ENCODE results near the gene KLK12.
"Not testable (repeated sequence)": the region's sequence is repeated elsewhere in the genome, so short reads cannot be mapped to it uniquely, and the experiment has no call there.

Gene KLK12

DNA sequence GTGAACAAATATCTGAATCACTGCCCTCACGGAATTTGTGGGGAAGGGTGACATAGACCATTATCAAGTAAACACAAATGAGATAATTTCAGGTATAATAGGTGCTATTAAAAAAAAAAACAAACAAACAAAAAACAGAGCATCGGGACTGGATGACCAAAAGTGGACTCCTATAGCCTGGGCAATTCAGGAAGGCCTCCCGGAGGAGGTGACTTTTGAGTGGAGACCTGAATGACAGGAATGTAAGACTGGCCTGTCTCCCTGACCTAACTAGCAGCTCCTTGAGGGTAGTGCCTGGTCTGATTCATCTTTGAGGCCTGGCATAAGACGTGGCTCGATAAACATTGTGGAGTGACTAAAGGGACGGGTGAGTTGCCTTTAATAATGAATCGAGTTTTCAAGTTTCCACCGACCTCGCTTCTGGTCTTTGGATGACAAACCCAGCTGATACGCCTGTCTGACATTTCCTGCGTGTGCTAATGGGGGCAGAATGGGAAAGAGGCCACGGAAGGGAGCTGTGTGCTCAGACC, 22.1 kb downstream of the KLK12 start:
- DNase-seq: no peak

GRCh38 chr19:51010066-51010795, 24.6 kb downstream of the KLK12 start:
- DNase-seq: no peak

DNA sequence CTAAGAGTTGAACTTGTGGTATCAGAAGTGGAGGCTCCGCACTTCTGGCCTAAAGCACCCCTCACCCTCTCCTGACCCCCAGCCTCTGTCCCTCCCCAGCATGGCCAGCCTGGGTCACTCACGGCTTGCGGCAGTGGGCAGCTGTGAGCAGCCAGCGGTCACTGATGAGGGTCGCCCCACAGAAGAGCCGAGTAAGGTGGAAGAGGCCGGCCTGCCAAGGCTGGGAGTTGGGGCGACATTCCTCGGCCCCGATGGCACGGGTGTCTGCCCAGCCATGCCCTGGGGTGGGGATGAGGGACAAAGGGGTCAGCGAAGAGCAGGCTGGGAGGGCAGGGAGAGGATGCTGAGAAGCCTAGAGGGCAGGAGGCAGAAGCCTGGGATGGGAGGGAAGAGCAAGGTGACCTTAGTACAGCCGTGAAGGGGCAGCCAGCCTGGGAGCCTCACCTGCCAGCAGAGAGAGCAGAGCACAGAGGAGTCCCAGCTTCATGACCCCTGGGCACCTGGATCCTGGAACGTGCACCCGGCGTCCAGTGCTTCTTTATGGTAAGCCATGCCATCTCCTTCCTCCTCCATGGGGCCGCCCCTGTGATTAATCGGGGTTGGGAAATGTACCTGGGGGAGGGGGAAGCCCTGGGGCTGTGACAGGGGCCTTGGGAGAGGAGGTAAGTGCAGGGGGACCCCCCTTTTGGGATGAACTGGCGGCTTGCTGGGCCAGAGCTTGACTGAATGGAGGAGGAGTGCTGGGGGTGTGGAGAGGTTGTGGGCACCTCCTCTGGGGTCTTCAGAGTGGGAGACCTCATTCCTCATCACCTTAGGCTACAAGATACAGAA, 25.5 kb downstream of the KLK12 start:
- DNase-seq: no peak

- DNase-seq: no peak
These were observed 27.3 kb downstream of the KLK12 start for GRCh38 chr19:51007488-51007887.

GRCh38 chr19:51006406-51006805, 28.4 kb downstream of the KLK12 start:
- no peak for DNase-seq

DNA sequence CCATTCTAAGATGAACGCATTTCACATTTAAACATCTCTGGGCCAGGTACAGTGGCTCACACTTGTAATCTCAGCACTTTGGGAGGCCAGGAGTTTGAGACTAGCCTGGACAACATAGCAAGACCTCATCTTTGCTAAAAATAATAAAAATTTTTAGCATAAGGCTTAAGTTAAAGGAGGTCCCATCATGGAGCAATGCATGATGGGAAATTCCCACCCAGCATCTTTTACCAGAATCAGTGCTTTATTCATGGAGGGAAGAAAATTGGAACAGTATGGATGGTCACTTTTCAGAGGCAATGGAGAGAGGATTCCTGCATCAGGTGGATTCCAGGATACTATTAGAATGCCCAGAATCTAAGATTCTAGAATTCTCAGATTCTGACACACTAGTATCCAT, 29.6 kb downstream of the KLK12 start:
- DNase-seq: no peak

DNA sequence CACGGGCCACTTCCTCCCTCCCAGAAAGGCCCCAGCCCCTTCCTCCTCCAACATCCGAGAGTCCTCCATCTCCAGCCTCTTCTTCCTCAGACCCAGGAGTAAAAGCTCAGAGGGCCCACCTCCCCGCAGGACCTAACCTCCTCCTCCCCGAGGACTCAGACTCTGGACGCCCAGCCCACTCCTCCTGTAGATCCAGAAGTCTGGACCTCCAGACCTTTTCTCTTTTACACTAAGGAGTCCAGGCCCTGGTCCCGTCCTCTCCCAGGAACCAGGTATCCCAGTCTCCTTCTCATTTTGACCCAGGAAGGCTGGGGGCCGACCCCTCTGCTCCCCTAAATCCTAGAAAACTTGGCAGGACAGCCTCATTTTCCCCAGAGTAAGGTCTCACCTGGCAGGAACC, 31.5 kb downstream of the KLK12 start:
- no peak for DNase-seq

GRCh38 chr19:51002542-51003311, 32.1 kb downstream of the KLK12 start:
- no peak for DNase-seq

DNA sequence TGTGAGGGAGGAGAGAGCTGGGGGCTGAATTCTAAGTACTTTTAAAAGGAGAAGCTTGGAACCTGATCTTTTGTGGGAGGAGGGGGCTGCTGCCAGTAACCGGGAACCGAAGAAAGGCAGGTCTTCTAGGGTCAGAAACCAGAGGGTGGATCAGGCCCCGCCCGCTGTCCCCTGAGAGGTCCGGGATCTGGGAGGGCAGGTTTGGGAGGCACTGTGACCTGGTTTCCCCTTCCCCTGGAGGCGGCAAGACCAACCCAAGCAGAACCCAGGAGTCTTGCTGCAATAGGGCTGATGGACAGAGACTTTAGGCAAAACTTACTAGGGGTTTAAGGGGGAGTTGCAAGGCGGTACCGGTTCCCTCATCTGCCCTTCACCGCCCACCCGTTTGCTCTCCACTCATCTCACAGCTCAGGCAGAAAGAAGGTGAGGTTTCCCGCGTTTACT, 32.7 kb downstream of the KLK12 start:
- DNase-seq: no peak

- DNase-seq: no peak
These were observed 33.3 kb downstream of the KLK12 start, which contains the start of gene KLK8 for GRCh38 chr19:51001515-51001914. Gene KLK8 (minus strand): TSS chr19:51001604. CDS start chr19:51001167, 437 bp downstream.

DNA sequence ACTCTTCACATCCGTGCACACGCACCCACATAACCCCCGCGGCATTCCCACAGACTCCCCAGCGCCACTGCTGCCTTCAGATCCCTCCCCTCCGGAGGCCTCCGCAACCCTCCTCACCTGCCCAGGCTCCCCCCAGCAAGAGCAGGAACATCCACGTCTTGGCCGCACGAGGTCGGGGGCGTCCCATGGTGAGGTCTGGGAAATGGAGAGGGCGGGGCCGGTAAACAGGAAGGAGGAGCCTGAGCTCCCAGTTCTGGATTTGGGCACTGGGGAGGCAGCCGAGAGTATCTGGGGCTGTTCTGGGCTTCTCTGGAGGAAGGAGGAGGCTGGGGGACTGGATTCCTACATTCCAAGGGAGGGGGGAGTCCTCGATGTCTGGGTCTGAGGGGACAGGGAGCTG, 33.8 kb downstream of the KLK12 start:
- DNase-seq: no peak

GRCh38 chr19:51000426-51000825, 34.4 kb downstream of the KLK12 start:
- no peak for DNase-seq

GRCh38 chr19:50998686-50999085, 36.1 kb downstream of the KLK12 start:
- no peak for DNase-seq

GRCh38 chr19:50998061-50998460, 36.7 kb downstream of the KLK12 start:
- DNase-seq: no peak

- DNase-seq: no peak
These were observed 40.7 kb downstream of the KLK12 start for GRCh38 chr19:50994129-50994528.

DNA sequence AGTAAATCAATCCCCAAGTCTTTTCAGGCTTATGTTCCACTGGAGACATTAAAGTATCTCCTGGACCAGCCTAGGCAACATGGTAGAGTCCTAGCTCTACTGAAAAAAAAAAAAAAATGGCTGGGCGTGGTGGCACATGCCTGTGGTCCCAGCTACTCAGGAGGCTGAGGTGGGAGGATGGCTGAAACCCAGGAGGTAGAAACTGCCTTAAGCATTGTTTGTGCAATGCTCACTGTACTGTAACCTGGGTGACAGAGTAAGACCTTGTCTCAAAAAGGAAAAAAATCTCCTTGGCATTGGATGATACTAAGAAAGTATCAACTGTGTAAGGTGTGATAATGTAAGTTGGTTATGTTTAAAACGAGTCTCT, 42.2 kb downstream of the KLK12 start:
- no peak for DNase-seq

DNA sequence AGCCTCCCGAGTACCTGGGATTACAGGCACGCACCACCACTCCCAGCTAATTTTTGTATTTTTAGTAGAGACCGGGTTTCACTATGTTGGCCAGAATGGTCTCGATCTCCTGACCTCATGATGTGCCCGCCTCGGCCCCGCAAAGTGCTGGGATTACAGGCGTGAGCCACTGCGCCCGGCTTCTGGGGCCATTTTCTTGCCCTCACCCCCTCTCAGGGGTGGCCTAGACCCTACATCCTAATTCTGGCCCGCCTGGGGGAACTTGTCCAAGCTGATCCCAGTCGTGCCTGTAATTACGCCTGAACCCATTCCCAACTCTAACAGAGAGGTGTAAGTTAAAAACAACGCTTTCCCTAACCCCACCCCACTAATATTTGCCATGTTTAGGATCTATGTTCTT, 50.4 kb downstream of the KLK12 start:
- not testable (repeated sequence) for DNase-seq

DNA sequence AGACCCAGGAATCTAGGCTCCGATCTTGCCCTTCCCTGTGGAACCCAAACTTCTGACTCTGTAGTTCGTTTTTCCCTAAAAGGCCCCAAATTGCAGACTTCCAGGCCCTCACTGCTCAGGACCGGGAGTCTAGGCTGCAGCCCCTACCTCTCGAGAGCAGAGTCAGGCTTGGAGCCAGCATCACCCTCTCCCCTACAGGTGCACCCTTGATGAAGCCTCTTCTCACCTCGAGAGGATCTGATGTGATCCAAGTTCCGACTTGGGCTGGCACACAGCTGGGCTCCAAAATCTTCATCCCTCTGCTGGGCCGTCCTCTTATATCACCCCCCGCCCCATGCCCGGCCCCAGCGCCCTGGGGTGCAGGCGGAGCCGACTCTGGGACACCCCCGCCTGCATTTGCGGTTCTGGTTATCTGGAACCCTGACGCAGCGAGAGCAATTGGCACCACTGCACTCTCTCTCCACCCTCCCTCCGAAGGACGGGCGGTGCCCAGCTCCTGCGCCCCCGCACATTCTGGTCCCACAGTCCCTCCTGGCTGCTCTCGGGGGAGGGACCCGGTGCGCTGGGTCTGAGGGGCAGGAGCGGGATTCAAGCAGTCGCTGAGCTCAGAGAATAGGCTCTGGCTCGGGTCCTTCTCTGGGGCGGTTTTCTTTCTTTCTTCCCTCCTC, 51.0 kb downstream of the KLK12 start, which contains the start of gene KLK7:
Gene KLK7 (minus strand): TSS at position 293 of the 668 bp plus-strand sequence. CDS start 1,518 bp downstream, outside the sequence.
- no peak for DNase-seq

GRCh38 chr19:50982186-50982585, 52.6 kb downstream of the KLK12 start:
- no peak for DNase-seq

- no peak for DNase-seq
These were observed 53.1 kb downstream of the KLK12 start for GRCh38 chr19:50981587-50982146.

- DNase-seq: no peak
These were observed 54.6 kb downstream of the KLK12 start for GRCh38 chr19:50980208-50980607.

DNA sequence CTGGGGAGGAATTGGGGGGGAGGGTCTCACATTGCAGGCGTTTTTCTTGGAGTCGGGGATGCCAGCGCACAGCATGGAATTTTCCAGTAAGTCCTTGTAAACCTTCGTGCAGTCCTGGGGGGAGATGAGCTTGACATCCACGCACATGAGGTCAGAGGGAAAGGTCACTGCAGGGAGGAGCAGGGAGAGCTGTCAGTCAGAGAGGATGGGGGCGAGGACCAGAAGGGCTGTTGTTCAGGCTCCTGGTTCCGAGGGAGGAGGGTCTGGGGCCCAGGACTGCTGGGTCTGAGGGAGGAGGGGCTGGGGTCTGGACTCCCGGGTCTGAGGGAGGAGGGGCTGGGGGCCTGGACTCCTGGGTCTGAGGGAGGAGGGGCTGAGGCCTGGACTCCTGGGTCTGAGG, 55.0 kb downstream of the KLK12 start:
- no peak for DNase-seq

Data from activated gamma-delta T cell treated with Interleukin-2 at 50 U/mL for 16 hours (primary cell).